HG03565 (cell line): ENCODE data around the gene SUGP1.
"Not testable (repeated sequence)": the region's sequence is repeated elsewhere in the genome, so short reads cannot be mapped to it uniquely, and the experiment has no call there.

Experiments used
- ATAC-seq: cut with Tn5 transposase; IDR thresholded peaks from one replicate; pipeline ENCODE4 v1.9.1; 2021; ENCODE audit warnings: mild to moderate bottlenecking, moderate library complexity; ENCODE audit not compliant: unreplicated experiment

SUGP1 gene

DNA sequence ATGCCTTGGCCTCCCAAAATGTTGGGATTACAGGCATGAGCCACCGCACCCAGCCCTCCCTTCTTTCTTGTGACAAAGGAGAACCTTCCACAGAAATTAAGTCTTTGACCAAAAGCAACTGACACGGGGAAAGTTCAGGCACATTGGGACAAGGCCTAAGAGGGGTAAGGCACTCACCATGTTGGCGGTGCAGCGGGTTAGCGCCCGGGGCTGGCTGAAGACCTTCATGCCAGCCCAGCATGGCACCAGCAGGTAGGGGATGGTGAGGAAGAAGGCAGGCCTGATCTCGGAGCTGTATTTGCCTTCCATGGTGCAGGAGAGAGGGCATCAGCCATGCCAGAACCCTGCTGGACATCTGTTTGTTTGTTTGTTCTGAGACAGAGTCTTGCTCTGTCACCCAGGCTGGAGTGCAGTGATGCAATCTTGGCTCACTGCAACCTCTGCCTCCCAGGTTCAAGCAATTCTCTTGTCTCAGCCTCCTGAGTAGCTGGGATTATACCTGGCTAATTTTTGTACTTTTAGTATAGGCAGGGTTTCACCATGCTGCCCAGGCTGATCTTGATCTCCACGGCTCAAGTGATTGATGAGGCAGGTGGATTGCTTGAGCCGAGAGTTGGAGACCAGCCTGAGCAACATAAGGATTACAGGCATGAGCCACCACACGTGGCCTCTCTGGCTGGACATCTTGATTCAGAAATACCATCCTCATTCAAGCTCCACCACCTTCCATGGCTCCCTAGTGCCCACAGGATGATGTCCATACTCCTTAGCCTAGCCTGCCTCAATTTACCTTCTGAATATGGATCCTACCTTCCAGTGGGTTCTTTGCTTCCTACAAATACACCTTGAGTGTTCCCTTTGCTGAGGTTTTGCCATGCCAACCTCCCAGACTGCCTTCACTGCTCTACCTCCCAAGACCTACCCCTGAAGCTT is 51.6 kb downstream of the SUGP1 start:
- ATAC-seq, result no peak

GRCh38 chr19:19267305-19267704 is 53.0 kb downstream of the SUGP1 start:
- ATAC-seq, result no peak

DNA sequence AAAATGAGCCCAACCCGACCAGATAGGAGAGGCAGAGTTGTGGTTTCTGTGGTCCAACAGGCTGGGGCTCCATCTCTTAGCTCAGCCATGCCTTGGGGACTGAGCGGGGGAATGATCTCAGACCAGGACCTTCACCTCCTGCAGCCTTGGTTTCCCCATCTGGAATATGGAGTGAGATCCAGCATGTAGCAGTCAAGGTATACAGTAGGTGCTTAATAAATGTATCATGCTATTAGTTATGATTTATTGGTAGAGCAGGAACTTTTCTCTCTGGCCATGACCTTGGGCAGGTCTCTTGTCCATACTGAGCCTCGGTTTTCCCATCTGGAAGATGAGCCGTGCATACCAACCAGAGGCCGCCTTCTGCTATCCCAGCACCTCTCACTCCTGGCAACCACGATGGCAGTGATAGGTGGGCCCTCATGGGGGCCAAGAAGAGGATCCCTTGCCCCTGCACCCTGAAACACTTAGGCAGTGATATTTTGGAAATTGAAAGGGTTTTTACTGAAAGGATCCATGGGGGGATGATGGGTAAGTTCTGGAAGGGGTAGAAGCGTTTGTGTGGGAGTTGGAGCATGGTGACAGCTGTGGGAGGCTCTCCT is 56.3 kb downstream of the SUGP1 start:
- no peak for ATAC-seq

GRCh38 chr19:19262190-19263057 is 57.9 kb downstream of the SUGP1 start:
- no peak for ATAC-seq

DNA sequence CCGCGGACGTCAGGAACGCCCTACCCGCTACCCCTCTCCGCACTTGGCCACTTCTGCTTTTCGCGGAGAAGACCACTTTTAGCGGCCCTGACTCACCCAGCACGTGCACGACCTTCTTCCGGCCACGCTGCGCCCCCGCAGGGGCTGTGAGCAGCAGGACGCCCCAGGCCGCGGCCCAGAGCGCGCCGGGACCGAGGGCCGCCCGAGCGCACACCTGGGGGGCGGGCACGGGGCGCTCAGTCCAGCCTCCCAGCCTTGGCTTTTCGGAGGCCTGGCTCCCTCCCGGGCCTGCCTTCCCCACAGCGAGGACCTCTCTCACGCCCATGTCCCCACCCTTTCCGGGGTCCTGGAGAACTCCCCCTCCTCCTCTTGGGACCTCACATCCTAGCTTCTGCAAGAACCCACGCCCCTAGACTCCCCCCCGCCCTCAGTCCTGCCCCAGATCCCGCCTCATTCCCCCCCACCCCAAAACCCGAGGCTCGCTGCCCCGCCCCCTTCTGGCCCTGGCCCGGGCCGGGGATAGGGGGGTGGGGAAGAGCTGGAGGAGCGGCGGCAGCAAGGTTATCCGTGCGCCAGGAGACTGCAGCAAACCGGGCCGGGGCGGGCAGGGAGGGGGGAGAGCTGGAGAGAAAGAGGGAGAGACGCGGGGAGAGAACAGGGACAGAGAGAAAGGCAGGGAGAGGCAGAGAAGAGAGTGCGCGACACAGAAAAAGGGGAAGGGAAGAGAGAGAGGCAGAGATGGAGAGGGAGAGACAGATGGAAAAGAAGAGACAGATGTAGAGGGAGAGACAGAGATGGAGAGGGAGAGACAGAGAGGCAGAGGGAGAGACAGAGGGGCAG is 58.7 kb downstream of the SUGP1 start:
- no peak for ATAC-seq

- no peak for ATAC-seq
Measured at GRCh38 chr19:19260417-19261214, 59.7 kb downstream of the SUGP1 start.

DNA sequence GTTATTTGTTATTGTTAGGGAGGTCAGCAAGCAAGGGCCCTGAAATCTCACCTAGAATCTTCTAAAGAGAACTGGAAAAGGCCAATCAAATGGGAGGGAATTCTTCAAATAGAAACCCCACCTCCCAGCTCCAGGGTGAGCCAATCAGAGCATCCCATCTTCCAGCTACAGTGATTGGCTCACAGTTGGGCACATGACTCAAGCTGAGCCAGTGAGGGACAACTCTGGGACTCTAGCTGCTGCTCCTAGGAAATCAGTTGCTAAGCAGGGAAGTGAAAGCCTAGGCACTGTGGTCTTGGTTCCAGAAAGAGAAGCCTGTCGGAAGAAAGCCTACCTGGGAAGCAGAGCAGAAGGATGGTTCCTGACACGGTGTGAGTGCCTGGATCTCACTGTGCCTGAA is 60.6 kb downstream of the SUGP1 start:
- ATAC-seq, result no peak

DNA sequence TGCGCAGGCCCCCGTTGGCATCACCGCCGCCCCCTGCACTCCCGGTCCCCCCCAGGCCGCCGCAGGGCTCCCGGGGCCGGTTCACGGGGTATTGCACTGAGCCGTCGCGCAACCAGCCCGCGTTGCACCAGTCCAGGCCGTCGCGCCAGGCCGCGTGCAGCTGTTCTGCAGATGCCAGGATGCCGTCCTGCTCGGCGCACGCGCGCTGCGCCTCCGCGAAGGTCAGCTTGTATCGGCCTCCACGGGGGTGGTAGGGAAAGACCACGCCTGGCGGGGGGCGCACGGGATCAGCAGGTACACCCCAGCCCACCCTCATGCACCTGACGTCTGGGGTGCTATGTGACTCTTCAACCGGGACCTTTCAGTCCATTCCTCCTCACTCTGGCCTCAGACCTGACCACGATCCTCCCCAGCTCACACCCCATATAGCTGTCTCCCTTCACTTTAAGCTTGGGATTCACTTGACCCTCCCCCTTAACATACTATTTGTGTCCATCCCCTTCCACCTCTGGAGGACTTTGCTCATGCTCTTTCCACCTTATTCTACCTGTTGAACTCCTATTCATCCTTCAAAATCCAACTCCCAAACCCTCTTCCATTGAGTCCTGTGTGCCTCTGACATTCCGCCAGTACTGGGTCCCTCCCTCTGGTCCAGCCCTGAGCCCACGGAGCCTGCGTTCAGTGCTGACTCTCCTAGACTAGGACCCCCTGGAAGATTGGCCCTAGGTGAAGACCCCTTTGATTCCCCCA is 61.5 kb downstream of the SUGP1 start:
- no peak for ATAC-seq

DNA sequence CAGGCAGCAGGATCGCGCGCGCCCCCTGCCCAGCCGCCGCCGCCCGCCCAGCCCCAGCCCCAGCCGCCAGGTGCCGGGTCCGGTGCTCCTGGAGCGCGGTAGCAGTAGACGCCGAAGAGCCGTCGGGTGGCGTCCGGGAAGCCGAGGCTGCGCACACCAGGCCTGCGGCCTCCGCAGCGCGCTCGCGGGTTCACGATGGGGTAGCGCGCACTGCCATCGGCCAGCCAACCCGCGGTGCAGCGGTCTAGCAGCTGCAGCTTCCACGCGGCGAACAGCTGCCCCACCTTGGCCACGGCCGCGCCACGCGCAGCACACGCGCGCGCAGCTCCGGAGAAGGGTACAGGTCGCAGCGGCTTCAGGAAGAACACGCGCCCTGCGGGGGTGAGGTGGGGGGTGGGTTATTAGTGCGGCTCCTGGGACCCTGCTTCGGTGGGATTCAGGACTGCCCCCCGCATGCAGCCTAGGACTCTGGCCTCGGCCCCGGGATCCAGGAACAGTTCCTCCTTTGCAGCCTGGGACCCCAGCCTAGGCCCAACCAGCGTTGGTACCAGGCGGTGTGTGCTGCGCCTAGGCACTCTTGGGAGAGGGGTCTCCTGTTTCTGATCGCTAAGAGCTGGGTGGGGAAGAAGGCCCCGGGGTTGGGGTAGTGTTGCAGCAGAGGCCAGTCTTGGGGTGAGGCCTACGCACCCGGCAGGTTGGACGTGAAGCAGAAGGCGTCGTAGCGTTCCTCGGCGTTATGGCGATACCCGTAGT is 62.3 kb downstream of the SUGP1 start:
- ATAC-seq, result no peak

DNA sequence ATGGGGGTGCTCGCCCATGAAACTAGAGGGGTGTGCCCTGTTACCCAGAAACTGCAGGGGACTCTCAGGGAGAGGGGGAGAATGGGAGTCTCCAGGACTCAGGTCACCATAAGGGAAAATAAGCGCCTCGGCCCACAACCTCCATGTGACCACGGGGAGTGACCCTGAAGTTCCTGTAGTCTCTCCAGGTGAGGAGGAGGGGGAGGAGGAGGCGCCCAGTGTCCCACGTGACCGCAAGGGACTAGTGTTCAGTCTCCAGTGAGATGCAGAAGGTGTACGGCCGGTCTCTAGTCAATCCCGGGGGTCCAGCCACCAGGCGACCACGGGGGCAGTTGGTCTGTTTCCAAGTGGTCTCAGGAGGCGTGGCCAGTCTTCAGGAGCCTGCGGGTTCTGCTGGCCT is 63.2 kb downstream of the SUGP1 start:
- no peak for ATAC-seq

DNA sequence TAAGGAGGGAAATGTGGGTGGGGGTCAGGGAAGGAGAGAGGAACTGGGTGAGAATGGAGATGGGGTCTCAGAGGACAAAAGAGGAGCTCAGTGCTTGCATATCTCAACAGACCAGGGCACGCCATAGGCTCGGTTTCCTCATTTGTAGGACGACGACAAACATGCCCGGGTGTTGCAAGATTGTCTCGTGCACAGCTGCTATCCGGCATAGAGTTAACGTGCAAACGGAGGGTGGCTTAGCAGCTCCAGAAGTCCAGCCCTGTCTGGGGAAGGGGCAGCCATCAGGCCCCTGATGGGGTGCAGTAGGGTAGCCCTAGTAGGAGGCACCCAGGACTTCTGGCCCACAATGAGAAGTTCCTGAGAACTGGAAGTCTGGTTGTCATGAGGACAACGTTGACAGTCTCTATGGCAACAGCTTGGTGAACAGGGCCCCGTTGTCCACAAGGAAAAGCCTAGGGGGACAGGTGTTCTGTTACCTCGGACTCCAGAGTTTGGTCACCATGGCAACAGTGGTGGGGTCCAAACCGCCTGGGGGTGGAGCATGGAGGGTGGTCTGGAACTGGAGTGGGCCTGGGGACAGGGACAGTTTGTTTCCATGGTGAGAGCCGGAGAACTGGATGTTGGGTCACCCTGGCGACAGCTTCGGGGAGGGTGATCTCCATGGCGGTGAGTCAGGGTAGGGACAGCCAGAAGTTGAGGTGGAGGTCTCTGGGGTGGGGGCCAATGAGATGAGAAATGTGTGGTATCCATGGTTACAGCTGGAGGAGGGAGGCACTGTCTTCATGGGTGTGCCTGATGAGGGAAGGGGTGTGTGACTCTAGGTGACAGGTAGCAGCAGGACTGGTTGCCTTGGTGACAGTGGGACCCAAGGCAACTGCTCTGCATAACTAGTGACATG is 64.0 kb downstream of the SUGP1 start:
- no peak for ATAC-seq

DNA sequence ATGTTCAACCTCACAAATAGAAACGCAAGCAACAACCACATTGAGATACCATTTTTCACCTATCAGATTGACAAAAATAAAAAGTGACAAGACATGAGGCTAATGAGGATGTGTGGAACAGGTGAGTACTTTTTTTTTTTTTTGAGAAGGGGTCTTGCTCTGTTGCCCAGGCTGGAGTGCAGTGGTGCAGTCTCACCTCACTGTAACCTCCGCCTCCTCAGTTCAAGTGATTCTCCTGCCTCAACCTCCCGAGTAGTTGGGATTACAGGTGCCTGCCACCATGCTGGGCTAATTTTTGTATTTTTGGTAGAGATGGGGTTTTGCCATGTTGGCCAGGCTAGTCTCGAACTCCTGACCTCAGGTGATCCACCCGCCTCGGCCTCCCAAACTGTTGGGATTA is 66.9 kb downstream of the SUGP1 start:
- not testable (repeated sequence) for ATAC-seq

DNA sequence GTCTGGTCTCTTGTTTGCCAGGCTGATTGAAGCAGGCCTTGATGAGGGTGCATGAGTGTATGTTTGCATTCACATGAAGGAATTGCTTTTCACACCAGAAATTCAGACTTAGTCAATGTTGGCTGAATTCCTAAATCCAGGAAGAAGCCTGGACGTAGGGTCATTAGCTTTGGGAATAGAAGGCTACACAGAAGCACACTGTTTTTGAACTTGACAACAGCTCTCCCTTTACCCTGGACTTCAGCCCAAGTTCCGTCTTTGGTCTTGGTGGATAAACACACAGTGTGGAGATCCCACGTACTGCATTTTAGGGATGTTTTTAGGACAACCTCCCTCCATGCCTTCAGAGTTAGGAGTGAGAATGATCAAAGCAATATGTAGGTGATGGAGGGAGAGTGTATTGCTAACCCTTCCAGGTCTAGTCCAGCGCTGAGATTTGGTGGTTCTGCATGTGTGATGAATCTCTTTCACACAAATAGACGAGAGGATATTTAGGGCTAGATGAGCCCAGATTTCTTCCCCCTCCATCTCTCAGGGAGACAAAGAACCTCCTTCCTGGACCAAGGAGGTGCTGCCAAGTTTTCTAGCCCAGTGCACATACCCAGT is 70.0 kb downstream of the SUGP1 start:
- ATAC-seq, result no peak

DNA sequence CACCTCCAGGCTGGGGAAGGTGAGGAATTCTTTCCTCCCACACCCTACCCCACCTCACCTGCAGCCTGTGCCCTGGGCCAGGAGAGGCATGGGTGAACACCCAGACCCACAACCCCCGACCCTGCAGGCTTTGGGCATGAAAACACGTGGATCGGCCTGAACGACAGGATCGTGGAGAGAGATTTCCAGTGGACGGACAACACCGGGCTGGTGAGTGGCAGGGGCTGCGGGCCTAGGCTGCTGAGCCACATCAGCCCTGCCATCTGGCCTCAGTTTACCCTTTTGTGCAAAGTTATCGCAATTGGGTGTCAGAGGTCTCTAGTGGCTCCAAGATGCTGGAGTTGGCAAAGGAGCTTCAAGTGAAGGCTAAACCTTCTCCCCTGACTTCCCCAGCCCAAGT is 79.8 kb downstream of the SUGP1 start:
- no peak for ATAC-seq

DNA sequence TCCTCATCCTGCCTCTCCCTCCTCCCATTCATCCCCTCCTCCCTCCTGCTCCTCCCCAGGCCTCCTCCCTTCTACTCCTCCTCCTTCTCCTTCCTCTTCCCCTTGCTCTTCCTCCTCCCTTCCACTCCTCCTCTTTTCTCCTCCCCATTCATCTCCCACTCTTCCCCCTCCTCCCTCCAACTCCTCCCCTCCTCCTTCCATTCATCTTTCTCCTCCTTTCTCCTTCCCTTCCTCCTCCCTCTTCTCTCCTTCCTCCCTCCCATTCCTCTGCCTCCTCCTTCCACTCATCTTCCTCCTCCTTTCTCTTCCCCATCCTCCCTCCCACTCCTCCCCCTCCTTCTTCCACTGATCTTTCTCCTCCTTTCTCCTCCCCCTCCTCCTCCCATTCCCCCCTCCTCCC is 80.6 kb downstream of the SUGP1 start:
- no peak for ATAC-seq

DNA sequence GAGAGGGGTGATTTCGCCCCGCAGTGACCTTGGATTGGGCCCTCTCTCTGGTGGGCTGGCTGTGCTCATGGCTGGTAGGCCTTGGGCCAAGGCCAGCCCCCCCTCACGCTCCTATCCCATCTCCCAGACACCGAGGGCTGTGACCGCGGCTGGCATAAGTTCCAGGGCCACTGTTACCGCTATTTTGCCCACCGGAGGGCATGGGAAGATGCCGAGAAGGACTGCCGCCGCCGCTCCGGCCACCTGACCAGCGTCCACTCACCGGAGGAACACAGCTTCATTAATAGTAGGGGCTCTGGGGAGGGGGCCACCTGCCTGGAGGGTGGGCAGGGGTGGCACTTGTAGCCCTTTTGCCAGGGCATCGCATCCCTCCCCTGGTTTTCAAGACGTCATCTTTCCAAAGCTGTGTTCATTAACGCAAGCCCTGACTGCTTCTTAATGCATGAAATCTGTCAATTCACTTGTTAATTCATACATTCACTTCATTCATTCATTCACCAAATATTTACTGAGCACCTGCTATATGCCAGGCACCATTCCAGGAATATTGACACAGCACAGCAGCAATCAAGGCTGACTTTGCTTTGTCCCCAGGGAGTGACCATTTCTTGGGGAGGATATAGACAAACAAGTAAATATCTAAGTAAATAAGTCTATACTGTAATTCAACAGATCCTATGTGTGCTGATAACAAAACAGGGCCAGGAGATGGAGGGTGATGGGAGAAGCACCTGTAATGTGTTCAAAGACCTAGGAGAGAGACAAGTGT is 82.0 kb downstream of the SUGP1 start:
- no peak for ATAC-seq
